Measurements from ENCODE around the gene TRIM2. TPM values are rescaled to one million over a fixed set of nuclear protein-coding genes. Genes with fewer than 3 reads are reported as not detected.

TRIM2 gene
- polyA plus RNA-seq, 1 experiment: 31.3 TPM

DNA sequence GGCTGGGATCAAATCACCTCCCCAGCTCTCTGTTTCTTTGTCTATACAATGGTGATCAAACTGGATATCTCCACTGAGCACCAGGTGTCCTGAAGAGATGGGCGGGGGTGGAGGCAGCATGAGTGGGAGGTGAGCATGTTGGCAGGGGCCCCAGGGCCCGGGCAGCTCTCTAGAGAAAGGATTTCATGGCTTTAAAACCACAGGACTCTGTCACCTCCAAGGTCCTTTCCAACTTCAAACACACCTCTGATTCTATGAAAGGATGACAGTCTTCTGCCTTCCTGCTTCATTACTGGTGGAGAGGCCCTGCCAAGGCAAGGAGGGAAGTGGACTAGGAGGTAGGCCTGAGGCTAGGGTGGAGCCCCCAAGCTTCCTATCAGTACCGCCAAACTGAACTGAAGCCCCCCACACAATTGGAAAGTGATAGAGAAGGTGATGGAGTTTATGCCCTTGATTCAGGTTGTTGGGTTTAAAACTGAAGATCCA is 38.6 kb downstream of the TRIM2 start:
- TF ChIP-seq CTCF (IDR thresholded peaks at IDR 0.05; ENCODE audit: low read depth, low read length): no peak
- no peaks in the 10 kb centered on the region for H3K27me3 ChIP-seq (ENCODE audit: control insufficient read depth, insufficient read depth, low read length)
- no peak overlapping the region for H3K27ac ChIP-seq (ENCODE audit: low read depth, low read length)
- no peaks in the 10 kb centered on the region for H3K9me3 ChIP-seq (ENCODE audit: control insufficient read depth, insufficient read depth, low read length)
- ChIA-PET POLR2A (no interaction called here), CTCF (interaction anchor here (1.2 kb wide), 1 partner anchor 16 kb away, joined by 3 read pairs; no protein-coding TSS in a partner anchor)
- H3K4me3 ChIP-seq (ENCODE audit: low read depth, low read length): no peak overlapping the region
- no peak for DNase-seq (ENCODE audit: low read depth, low spot score)

DNA sequence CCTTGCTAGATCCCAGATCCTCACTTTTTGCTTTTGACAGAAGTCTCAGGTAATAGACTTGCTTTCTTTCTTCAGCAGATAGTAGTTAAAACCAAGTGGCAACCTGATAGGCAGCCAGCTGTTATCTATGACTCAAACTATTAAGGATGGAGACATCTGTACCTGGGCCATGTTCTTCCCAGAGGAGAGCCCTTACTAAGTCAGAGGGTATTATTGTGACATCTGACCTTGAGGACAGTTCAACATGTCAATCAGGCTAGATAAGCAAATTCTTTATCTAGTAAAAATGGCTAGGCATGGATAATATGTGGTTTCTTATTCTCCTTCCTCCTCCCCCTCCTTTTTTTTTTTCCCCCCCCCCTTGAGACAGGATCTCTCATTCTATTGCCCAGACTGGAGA is 39.2 kb downstream of the TRIM2 start:
- H3K9me3 ChIP-seq (ENCODE audit: control insufficient read depth, insufficient read depth, low read length): no peaks in the 10 kb centered on the region
- H3K4me3 ChIP-seq (ENCODE audit: low read depth, low read length): no peak overlapping the region
- DNase-seq (ENCODE audit: low read depth, low spot score): no peak
- TF ChIP-seq CTCF (IDR thresholded peaks at IDR 0.05; ENCODE audit: low read depth, low read length): no peak
- CTCF ChIA-PET: no interaction called here
- H3K27ac ChIP-seq (ENCODE audit: low read depth, low read length): no peak overlapping the region
- POLR2A ChIA-PET: no interaction called here
- no peaks in the 10 kb centered on the region for H3K27me3 ChIP-seq (ENCODE audit: control insufficient read depth, insufficient read depth, low read length)

- Histone ChIP-seq H3K27me3 (ENCODE audit: control insufficient read depth, insufficient read depth, low read length) (no peaks in the 10 kb centered on the region), H3K27ac (ENCODE audit: low read depth, low read length) (no peak overlapping the region), H3K9me3 (ENCODE audit: control insufficient read depth, insufficient read depth, low read length) (no peaks in the 10 kb centered on the region), H3K4me3 (ENCODE audit: low read depth, low read length) (no peak overlapping the region)
- ChIA-PET CTCF (interaction anchor here (1.0 kb wide), 1 partner anchor 38 kb away, joined by 3 read pairs; no protein-coding TSS in a partner anchor), POLR2A (no interaction called here)
- no peak for TF ChIP-seq CTCF (IDR thresholded peaks at IDR 0.05; ENCODE audit: low read depth, low read length)
- DNase-seq (ENCODE audit: low read depth, low spot score): no peak
These were observed 40.7 kb downstream of the TRIM2 start for GRCh38 chr4:153244969-153245368.

- H3K4me3 ChIP-seq (ENCODE audit: low read depth, low read length): no peak overlapping the region
- ChIA-PET CTCF (interaction anchor here (1.3 kb wide), 1 partner anchor 9 kb away, joined by 3 read pairs; no protein-coding TSS in a partner anchor), POLR2A (no interaction called here)
- H3K9me3 ChIP-seq (ENCODE audit: control insufficient read depth, insufficient read depth, low read length): no peaks in the 10 kb centered on the region
- no peak for TF ChIP-seq CTCF (IDR thresholded peaks at IDR 0.05; ENCODE audit: low read depth, low read length)
- no peaks in the 10 kb centered on the region for H3K27me3 ChIP-seq (ENCODE audit: control insufficient read depth, insufficient read depth, low read length)
- no peak for DNase-seq (ENCODE audit: low read depth, low spot score)
- no peak overlapping the region for H3K27ac ChIP-seq (ENCODE audit: low read depth, low read length)
These were observed 41.5 kb downstream of the TRIM2 start for GRCh38 chr4:153245775-153246174.

DNA sequence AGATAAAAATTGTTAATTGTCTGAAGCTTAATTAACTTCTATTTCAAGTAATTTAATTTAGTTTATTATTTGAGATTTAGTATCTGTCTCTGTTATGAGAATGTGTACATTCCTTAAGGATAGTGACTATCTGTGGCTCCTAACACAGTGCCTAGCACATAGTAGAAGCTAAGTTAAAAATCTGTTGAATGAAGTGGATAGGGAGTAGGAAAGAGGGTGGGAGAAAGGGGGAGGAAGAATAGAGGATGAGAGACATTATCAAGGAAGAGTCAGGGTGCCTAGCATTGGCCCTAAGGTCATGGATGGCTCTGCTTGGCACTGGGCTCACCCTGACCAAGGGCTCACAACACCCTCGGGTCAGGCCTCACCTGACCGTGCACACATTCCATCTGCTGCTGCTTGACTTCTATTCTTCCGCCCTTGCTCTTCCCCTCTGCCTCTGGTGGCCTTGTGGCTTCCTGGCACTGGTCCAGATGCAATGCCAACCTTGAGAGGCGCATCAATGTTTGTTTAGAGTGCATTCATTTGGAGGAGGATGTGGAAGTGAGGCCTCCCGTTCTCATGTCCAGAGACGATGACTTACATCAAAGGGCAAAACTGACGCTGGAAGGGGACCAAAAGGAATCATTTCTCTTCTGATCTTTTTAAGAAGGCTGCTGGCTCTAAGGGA is 42.3 kb downstream of the TRIM2 start:
- ChIA-PET CTCF (interaction anchor here (1.3 kb wide), 1 partner anchor 8 kb away, joined by 3 read pairs; no protein-coding TSS in a partner anchor), POLR2A (no interaction called here)
- DNase-seq (ENCODE audit: low read depth, low spot score): no peak
- TF ChIP-seq CTCF (IDR thresholded peaks at IDR 0.05; ENCODE audit: low read depth, low read length): no peak
- Histone ChIP-seq H3K27me3 (ENCODE audit: control insufficient read depth, insufficient read depth, low read length) (no peaks in the 10 kb centered on the region), H3K27ac (ENCODE audit: low read depth, low read length) (no peak overlapping the region), H3K9me3 (ENCODE audit: control insufficient read depth, insufficient read depth, low read length) (no peaks in the 10 kb centered on the region), H3K4me3 (ENCODE audit: low read depth, low read length) (no peak overlapping the region)

Data from AG04450 (cell line).